Activated CD8-positive, alpha-beta T cell treated with anti-CD3 and anti-CD28 coated beads, Interleukin-2, amount 10 ng/mL, durations not matched to agents 7 days and 5 days (primary cell): ENCODE results near the gene MRTFB. TPM values are rescaled to one million over a fixed set of nuclear protein-coding genes. Genes with fewer than 3 reads are reported as not detected.
"Not testable (repeated sequence)": the region's sequence is repeated elsewhere in the genome, so short reads cannot be mapped to it uniquely, and the experiment has no call there.

ENCODE experiments used
- ATAC-seq: fragments of 150-1000 bp; cut with Tn5 transposase; one replicate; pipeline ENCODE4 v1.10.0; 2021; ENCODE audit warnings: moderate library complexity
- CTCF ChIA-PET: fragments of 350-600 bp; sonication (Branson Sonifier 250); formaldehyde crosslinking; loops from one replicate; lab custom pipeline; 2021; ENCODE audit warnings: antibody characterized with exemption; lab: Charles Lee
- POLR2A ChIA-PET: fragments of 350-600 bp; sonication (Branson Sonifier 250); formaldehyde crosslinking; loops from one replicate; lab custom pipeline; 2021; ENCODE audit warnings: antibody characterized with exemption; lab: Charles Lee
- DNase-seq: peaks from one replicate; pipeline ENCODE4 v3.0.0-alpha.2; 2020
- H3K27ac Mint-ChIP-seq: one replicate; pipeline ENCODE4 v1.8.0; 2021; ENCODE audit warnings: mild to moderate bottlenecking, mixed read lengths
- H3K27me3 Mint-ChIP-seq: one replicate; pipeline ENCODE4 v1.8.0; 2021; ENCODE audit warnings: low read depth, mixed read lengths
- H3K36me3 Mint-ChIP-seq: one replicate; pipeline ENCODE4 v1.8.0; 2021; ENCODE audit warnings: low read depth, mixed read lengths
- H3K4me1 Mint-ChIP-seq: one replicate; pipeline ENCODE4 v1.8.0; 2021; ENCODE audit warnings: low read depth, mixed read lengths
- H3K4me3 Mint-ChIP-seq: one replicate; pipeline ENCODE4 v1.8.0; 2021; ENCODE audit warnings: mild to moderate bottlenecking, mixed read lengths
- H3K9me3 Mint-ChIP-seq: one replicate; pipeline ENCODE4 v1.8.0; 2022; ENCODE audit warnings: mixed read lengths; ENCODE audit not compliant: insufficient read depth
- total RNA-seq, 2 experiments: library from RNA; stranded (reverse); gene quantifications; one replicate each; pipeline ENCODE4 v1.2.3, GENCODE V29; 2021

The MRTFB gene
- total RNA-seq, 2 experiments from 2014 or later = 15.5 to 16.6 TPM

- CTCF ChIA-PET = interaction anchor here (1.6 kb wide), 1 partner anchor 20 kb away, joined by 4 read pairs; no protein-coding TSS in a partner anchor
- DNase-seq (no peak), ATAC-seq (no peak)
- H3K36me3 Mint-ChIP-seq = no peaks in the 10 kb centered on the region
- no peaks in the 10 kb centered on the region for H3K27me3 Mint-ChIP-seq
- H3K4me1 Mint-ChIP-seq = peaks cover 7% of the 10 kb centered on the region
- POLR2A ChIA-PET = no interaction called here
- H3K4me3 Mint-ChIP-seq = no peak overlapping the region
- H3K27ac Mint-ChIP-seq = no peak overlapping the region
- H3K9me3 Mint-ChIP-seq = no peaks in the 10 kb centered on the region
Measured at GRCh38 chr16:14181371-14182050, 110.4 kb downstream of the MRTFB start.

- ATAC-seq (no peak), DNase-seq (no peak)
- H3K9me3 Mint-ChIP-seq = no peaks in the 10 kb centered on the region
- no peak overlapping the region for H3K27ac Mint-ChIP-seq
- H3K27me3 Mint-ChIP-seq = no peaks in the 10 kb centered on the region
- CTCF ChIA-PET = no interaction called here
- H3K4me3 Mint-ChIP-seq = no peak overlapping the region
- POLR2A ChIA-PET = no interaction called here
- peaks cover 7% of the 10 kb centered on the region for H3K4me1 Mint-ChIP-seq
- H3K36me3 Mint-ChIP-seq = no peaks in the 10 kb centered on the region
Measured at GRCh38 chr16:14182999-14183398, 111.9 kb downstream of the MRTFB start.

- H3K9me3 Mint-ChIP-seq, POLR2A ChIA-PET, H3K4me1 Mint-ChIP-seq, H3K27me3 Mint-ChIP-seq, H3K4me3 Mint-ChIP-seq, ATAC-seq, H3K27ac Mint-ChIP-seq, DNase-seq, CTCF ChIA-PET, H3K36me3 Mint-ChIP-seq: not testable (repeated sequence)
Measured at GRCh38 chr16:14183962-14184361, 112.8 kb downstream of the MRTFB start.

- Mint-ChIP-seq H3K36me3 (no peaks in the 10 kb centered on the region), H3K27ac (no peak overlapping the region), H3K9me3 (no peaks in the 10 kb centered on the region), H3K27me3 (no peaks in the 10 kb centered on the region), H3K4me3 (no peak overlapping the region), H3K4me1 (peaks cover 7% of the 10 kb centered on the region)
- POLR2A ChIA-PET = interaction anchor here (0.9 kb wide), 1 partner anchor 444 kb away, joined by 3 read pairs; the partner anchor contains the start of gene PARN
- DNase-seq (no peak), ATAC-seq (no peak)
- CTCF ChIA-PET = interaction anchor here (1.0 to 2.3 kb wide), 6 partner anchors 10 to 266 kb away, joined by 3 to 6 read pairs (median 3); partner anchors contain the start of gene ERCC4
Measured at GRCh38 chr16:14186007-14186794, 115.1 kb downstream of the MRTFB start.

- H3K4me1 Mint-ChIP-seq = peaks cover 7% of the 10 kb centered on the region
Measured at GRCh38 chr16:14186795-14187221, 115.7 kb downstream of the MRTFB start.

GRCh38 chr16:14187517-14188338 lies 116.6 kb downstream of the MRTFB start:
- Mint-ChIP-seq H3K36me3 (no peaks in the 10 kb centered on the region), H3K4me1 (peaks cover 10% of the 10 kb centered on the region), H3K27me3 (no peaks in the 10 kb centered on the region), H3K27ac (no peak overlapping the region), H3K9me3 (no peaks in the 10 kb centered on the region), H3K4me3 (no peak overlapping the region)
- ChIA-PET CTCF (interaction anchor here (0.9 to 2.3 kb wide), 2 partner anchors 101 to 268 kb away, joined by 3 to 6 read pairs; partner anchors contain the start of gene ERCC4), POLR2A (no interaction called here)
- DNase-seq (no peak), ATAC-seq (no peak)

More at GRCh38 chr16:14186795-14187221, 115.7 kb downstream of the MRTFB start:
- Mint-ChIP-seq H3K27me3 (no peaks in the 10 kb centered on the region), H3K9me3 (no peaks in the 10 kb centered on the region), H3K4me3 (no peak overlapping the region), H3K36me3 (no peaks in the 10 kb centered on the region), H3K27ac (no peak overlapping the region)
- POLR2A ChIA-PET = interaction anchor here (0.9 kb wide), 1 partner anchor 443 kb away, joined by 3 read pairs; the partner anchor contains the start of gene PARN
- ATAC-seq (no peak), DNase-seq (no peak)
- CTCF ChIA-PET = interaction anchor here (0.9 to 2.3 kb wide), 6 partner anchors 10 to 267 kb away, joined by 3 to 6 read pairs (median 3); partner anchors contain the start of gene ERCC4

GRCh38 chr16:14193316-14193871 lies 122.3 kb downstream of the MRTFB start:
- Mint-ChIP-seq H3K27me3 (no peaks in the 10 kb centered on the region), H3K4me3 (peak overlapping the region; percentile 73), H3K36me3 (no peaks in the 10 kb centered on the region), H3K9me3 (no peaks in the 10 kb centered on the region), H3K4me1 (peaks cover 33% of the 10 kb centered on the region), H3K27ac (peak overlapping the region; percentile 89)
- POLR2A ChIA-PET = no interaction called here
- peak; percentile 89 for ATAC-seq
- peak; percentile 55 for DNase-seq
- CTCF ChIA-PET = no interaction called here

GRCh38 chr16:14194721-14195120 lies 123.6 kb downstream of the MRTFB start:
- CTCF ChIA-PET = interaction anchor here (2.2 kb wide), 1 partner anchor 275 kb away, joined by 6 read pairs; the partner anchor contains the start of gene ERCC4
- Mint-ChIP-seq H3K27ac (no peak overlapping the region), H3K27me3 (no peaks in the 10 kb centered on the region), H3K36me3 (no peaks in the 10 kb centered on the region), H3K9me3 (no peaks in the 10 kb centered on the region), H3K4me1 (peaks cover 33% of the 10 kb centered on the region), H3K4me3 (no peak overlapping the region)
- ATAC-seq = no peak
- DNase-seq = no peak
- POLR2A ChIA-PET = no interaction called here

GRCh38 chr16:14196011-14196410 lies 124.9 kb downstream of the MRTFB start:
- Mint-ChIP-seq H3K9me3 (no peaks in the 10 kb centered on the region), H3K4me3 (no peak overlapping the region), H3K27me3 (no peaks in the 10 kb centered on the region), H3K4me1 (peaks cover 33% of the 10 kb centered on the region), H3K36me3 (no peaks in the 10 kb centered on the region), H3K27ac (no peak overlapping the region)
- ChIA-PET CTCF (interaction anchor here (1.1 to 2.2 kb wide), 3 partner anchors 10 to 276 kb away, joined by 3 to 6 read pairs (median 3); partner anchors contain the start of gene ERCC4), POLR2A (interaction anchor here (0.7 kb wide), 1 partner anchor 127 kb away, joined by 3 read pairs; no protein-coding TSS in a partner anchor)
- ATAC-seq (no peak), DNase-seq (no peak)

GRCh38 chr16:14196539-14196938 lies 125.4 kb downstream of the MRTFB start:
- no peaks in the 10 kb centered on the region for H3K36me3 Mint-ChIP-seq
- no peak for DNase-seq
- no peak overlapping the region for H3K27ac Mint-ChIP-seq
- peaks cover 33% of the 10 kb centered on the region for H3K4me1 Mint-ChIP-seq
- H3K27me3 Mint-ChIP-seq = no peaks in the 10 kb centered on the region
- no peaks in the 10 kb centered on the region for H3K9me3 Mint-ChIP-seq
- POLR2A ChIA-PET = interaction anchor here (0.7 kb wide), 1 partner anchor 126 kb away, joined by 3 read pairs; no protein-coding TSS in a partner anchor
- CTCF ChIA-PET = interaction anchor here (1.1 to 2.2 kb wide), 3 partner anchors 10 to 277 kb away, joined by 3 to 6 read pairs (median 3); partner anchors contain the start of gene ERCC4
- no peak overlapping the region for H3K4me3 Mint-ChIP-seq
- peak; percentile 32 for ATAC-seq

- Mint-ChIP-seq H3K36me3 (no peaks in the 10 kb centered on the region), H3K27ac (no peak overlapping the region), H3K27me3 (no peaks in the 10 kb centered on the region), H3K9me3 (no peaks in the 10 kb centered on the region), H3K4me3 (no peak overlapping the region), H3K4me1 (peaks cover 30% of the 10 kb centered on the region)
- ChIA-PET POLR2A (no interaction called here), CTCF (no interaction called here)
- DNase-seq (no peak), ATAC-seq (no peak)
Measured at GRCh38 chr16:14198012-14198411, 126.9 kb downstream of the MRTFB start.
